Upper lobe of left lung (tissue), 4 donors: Measurements from ENCODE around the gene BBS1.
"Not testable (repeated sequence)": the region's sequence is repeated elsewhere in the genome, so short reads cannot be mapped to it uniquely, and the experiment has no call there.

Experiments used
- EP300 ChIP-seq, 4 donors: sonication (generic); formaldehyde crosslinking; IDR thresholded peaks; one replicate each; pipeline ENCODE4 v1.5.1; 2017; ENCODE audit warnings: antibody characterized with exemption in 4 of 4, control low read depth in 2 of 4
- POLR2A ChIP-seq, 4 donors: fragments of 450-650 bp; IDR thresholded peaks; one replicate each; pipeline ENCODE4 v1.5.1; 2016 to 2017; ENCODE audit warnings: antibody characterized with exemption in 4 of 4, mild to moderate bottlenecking in 2 of 4
- POLR2AphosphoS5 ChIP-seq, 2 donors: sonication (generic); formaldehyde crosslinking; IDR thresholded peaks; one replicate each; pipeline ENCODE4 v1.5.1; 2017; ENCODE audit warnings: antibody characterized with exemption in 2 of 2
- TF ChIP-seq, protein P1 (sequence below), 6 experiments: fragments of 450-650 bp in 4 of 6; fragments of 200-600 bp in 2 of 6; sonication (generic) in 2 of 6; IDR thresholded peaks; one replicate each; pipeline ENCODE4 v1.5.1; 2016 to 2019; ENCODE audit warnings: antibody characterized with exemption in 6 of 6

DNA sequence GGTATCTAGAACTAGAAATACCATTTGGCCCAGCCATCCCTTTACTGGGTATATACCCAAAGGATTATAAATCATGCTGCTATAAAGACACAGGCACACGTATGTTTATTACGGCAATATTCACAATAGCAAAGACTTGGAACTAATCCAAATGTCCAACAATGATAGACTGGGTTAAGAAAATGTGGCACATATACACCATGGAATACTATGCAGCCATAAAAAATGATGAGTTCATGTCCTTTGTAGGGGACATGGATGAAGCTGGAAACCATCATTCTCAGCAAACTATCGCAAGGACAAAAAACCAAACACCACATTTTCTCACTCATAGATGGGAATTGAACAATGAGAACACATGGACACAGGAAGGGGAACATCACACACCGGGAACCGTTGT is 46.3 kb upstream of the BBS1 start:
- TF ChIP-seq, protein P1, sequence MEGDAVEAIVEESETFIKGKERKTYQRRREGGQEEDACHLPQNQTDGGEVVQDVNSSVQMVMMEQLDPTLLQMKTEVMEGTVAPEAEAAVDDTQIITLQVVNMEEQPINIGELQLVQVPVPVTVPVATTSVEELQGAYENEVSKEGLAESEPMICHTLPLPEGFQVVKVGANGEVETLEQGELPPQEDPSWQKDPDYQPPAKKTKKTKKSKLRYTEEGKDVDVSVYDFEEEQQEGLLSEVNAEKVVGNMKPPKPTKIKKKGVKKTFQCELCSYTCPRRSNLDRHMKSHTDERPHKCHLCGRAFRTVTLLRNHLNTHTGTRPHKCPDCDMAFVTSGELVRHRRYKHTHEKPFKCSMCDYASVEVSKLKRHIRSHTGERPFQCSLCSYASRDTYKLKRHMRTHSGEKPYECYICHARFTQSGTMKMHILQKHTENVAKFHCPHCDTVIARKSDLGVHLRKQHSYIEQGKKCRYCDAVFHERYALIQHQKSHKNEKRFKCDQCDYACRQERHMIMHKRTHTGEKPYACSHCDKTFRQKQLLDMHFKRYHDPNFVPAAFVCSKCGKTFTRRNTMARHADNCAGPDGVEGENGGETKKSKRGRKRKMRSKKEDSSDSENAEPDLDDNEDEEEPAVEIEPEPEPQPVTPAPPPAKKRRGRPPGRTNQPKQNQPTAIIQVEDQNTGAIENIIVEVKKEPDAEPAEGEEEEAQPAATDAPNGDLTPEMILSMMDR (IDR thresholded peaks at IDR 0.05), result not testable (repeated sequence)
- not testable (repeated sequence) for TF ChIP-seq POLR2AphosphoS5, POLR2A, EP300 (IDR thresholded peaks at IDR 0.05)
